ENCODE data around the gene KIDINS220. TPM values are rescaled to one million over a fixed set of nuclear protein-coding genes. Genes with fewer than 3 reads are reported as not detected.
A peak's percentile ranks its signal among the peaks of the same experiment; 100 is the strongest.

Gene KIDINS220
- total and polyA plus RNA-seq, 9 of the 15 experiments (the other 6 are each of a cell fraction or from before 2014, with no cell fraction given) = 15.2 to 48.0 (median 34.4) TPM

DNA sequence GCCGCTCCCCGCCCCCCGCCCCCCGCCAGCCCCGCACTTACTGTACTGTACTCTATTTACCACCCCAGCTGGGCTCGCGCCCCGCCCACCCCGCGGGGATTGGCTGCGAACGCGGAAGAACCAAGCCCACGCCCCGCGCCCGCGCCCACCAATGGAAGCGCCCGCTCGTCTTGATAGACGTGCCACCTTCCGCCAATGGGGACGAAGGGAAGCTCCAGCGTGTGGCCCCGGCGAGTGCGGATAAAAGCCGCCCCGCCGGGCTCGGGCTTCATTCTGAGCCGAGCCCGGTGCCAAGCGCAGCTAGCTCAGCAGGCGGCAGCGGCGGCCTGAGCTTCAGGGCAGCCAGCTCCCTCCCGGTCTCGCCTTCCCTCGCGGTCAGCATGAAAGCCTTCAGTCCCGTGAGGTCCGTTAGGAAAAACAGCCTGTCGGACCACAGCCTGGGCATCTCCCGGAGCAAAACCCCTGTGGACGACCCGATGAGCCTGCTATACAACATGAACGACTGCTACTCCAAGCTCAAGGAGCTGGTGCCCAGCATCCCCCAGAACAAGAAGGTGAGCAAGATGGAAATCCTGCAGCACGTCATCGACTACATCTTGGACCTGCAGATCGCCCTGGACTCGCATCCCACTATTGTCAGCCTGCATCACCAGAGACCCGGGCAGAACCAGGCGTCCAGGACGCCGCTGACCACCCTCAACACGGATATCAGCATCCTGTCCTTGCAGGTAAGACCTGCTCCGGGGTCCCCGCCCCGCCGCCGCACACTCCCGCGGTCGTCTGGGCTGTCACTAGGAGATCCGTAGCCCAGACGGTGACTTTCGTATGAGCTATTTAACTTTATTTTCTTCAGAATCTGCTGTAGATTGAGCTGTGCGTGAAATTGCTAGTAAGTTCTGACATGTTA lies 155.4 kb downstream of the KIDINS220 start, which contains the start of gene ID2 (continued):
- TF ChIP-seq MBD2 (IDR thresholded peaks at IDR 0.05; ENCODE audit: borderline replicate concordance, low read depth) = peak; percentile 96
- no peak for TF ChIP-seq NR3C1 (CRISPR knock-in tag; IDR thresholded peaks at IDR 0.05)
- TF ChIP-seq ILK (tag; IDR thresholded peaks at IDR 0.05; ENCODE audit: borderline replicate concordance, low read depth) = no peak
- peak; percentile 89 for TF ChIP-seq GTF2F1 (IDR thresholded peaks at IDR 0.05; ENCODE audit: low read depth, low read length)
- no peak for TF ChIP-seq SMARCA4 (IDR thresholded peaks at IDR 0.05)
- TF ChIP-seq, protein P1, sequence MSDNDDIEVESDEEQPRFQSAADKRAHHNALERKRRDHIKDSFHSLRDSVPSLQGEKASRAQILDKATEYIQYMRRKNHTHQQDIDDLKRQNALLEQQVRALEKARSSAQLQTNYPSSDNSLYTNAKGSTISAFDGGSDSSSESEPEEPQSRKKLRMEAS (CRISPR knock-in tag; IDR thresholded peaks at IDR 0.05) = peak; percentile 28; the same call in 1 of the 2 replicates
- TF ChIP-seq, protein P2, sequence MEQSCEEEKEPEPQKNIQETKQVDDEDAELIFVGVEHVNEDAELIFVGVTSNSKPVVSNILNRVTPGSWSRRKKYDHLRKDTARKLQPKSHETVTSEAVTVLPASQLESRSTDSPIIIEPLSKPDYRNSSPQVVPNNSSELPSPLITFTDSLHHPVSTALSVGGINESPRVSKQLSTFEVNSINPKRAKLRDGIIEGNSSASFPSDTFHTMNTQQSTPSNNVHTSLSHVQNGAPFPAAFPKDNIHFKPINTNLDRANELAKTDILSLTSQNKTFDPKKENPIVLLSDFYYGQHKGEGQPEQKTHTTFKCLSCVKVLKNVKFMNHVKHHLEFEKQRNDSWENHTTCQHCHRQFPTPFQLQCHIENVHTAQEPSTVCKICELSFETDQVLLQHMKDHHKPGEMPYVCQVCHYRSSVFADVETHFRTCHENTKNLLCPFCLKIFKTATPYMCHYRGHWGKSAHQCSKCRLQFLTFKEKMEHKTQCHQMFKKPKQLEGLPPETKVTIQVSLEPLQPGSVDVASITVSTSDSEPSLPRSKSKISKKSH (CRISPR knock-in tag; IDR thresholded peaks at IDR 0.05) = no peak
- TF ChIP-seq, protein P3, sequence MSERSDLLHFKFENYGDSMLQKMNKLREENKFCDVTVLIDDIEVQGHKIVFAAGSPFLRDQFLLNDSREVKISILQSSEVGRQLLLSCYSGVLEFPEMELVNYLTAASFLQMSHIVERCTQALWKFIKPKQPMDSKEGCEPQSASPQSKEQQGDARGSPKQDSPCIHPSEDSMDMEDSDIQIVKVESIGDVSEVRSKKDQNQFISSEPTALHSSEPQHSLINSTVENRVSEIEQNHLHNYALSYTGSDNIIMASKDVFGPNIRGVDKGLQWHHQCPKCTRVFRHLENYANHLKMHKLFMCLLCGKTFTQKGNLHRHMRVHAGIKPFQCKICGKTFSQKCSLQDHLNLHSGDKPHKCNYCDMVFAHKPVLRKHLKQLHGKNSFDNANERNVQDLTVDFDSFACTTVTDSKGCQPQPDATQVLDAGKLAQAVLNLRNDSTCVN (CRISPR knock-in tag; IDR thresholded peaks at IDR 0.05) = peak; percentile 92; the same call in 1 of the 2 replicates
- TF ChIP-seq, protein P4, sequence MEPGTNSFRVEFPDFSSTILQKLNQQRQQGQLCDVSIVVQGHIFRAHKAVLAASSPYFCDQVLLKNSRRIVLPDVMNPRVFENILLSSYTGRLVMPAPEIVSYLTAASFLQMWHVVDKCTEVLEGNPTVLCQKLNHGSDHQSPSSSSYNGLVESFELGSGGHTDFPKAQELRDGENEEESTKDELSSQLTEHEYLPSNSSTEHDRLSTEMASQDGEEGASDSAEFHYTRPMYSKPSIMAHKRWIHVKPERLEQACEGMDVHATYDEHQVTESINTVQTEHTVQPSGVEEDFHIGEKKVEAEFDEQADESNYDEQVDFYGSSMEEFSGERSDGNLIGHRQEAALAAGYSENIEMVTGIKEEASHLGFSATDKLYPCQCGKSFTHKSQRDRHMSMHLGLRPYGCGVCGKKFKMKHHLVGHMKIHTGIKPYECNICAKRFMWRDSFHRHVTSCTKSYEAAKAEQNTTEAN (CRISPR knock-in tag; IDR thresholded peaks at IDR 0.05) = peak; percentile 33; the same call in 1 of the 2 replicates
- TF ChIP-seq ZNF766 (CRISPR knock-in tag; conservative IDR thresholded peaks at IDR 0.05) = no peak; the same call in 1 of the 2 replicates
- TF ChIP-seq ZNF347 (CRISPR knock-in tag; IDR thresholded peaks at IDR 0.05; ENCODE audit: low read depth) = no peak
- TF ChIP-seq ETV5 (CRISPR knock-in tag; IDR thresholded peaks at IDR 0.05; ENCODE audit: low read depth) = no peak
- TF ChIP-seq, protein P5, sequence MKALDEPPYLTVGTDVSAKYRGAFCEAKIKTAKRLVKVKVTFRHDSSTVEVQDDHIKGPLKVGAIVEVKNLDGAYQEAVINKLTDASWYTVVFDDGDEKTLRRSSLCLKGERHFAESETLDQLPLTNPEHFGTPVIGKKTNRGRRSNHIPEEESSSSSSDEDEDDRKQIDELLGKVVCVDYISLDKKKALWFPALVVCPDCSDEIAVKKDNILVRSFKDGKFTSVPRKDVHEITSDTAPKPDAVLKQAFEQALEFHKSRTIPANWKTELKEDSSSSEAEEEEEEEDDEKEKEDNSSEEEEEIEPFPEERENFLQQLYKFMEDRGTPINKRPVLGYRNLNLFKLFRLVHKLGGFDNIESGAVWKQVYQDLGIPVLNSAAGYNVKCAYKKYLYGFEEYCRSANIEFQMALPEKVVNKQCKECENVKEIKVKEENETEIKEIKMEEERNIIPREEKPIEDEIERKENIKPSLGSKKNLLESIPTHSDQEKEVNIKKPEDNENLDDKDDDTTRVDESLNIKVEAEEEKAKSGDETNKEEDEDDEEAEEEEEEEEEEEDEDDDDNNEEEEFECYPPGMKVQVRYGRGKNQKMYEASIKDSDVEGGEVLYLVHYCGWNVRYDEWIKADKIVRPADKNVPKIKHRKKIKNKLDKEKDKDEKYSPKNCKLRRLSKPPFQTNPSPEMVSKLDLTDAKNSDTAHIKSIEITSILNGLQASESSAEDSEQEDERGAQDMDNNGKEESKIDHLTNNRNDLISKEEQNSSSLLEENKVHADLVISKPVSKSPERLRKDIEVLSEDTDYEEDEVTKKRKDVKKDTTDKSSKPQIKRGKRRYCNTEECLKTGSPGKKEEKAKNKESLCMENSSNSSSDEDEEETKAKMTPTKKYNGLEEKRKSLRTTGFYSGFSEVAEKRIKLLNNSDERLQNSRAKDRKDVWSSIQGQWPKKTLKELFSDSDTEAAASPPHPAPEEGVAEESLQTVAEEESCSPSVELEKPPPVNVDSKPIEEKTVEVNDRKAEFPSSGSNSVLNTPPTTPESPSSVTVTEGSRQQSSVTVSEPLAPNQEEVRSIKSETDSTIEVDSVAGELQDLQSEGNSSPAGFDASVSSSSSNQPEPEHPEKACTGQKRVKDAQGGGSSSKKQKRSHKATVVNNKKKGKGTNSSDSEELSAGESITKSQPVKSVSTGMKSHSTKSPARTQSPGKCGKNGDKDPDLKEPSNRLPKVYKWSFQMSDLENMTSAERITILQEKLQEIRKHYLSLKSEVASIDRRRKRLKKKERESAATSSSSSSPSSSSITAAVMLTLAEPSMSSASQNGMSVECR (CRISPR knock-in tag; IDR thresholded peaks at IDR 0.05) = 0 out of 2 replicates have a peak, but pooled peaks have one; percentile 34
- TF ChIP-seq, protein P6, sequence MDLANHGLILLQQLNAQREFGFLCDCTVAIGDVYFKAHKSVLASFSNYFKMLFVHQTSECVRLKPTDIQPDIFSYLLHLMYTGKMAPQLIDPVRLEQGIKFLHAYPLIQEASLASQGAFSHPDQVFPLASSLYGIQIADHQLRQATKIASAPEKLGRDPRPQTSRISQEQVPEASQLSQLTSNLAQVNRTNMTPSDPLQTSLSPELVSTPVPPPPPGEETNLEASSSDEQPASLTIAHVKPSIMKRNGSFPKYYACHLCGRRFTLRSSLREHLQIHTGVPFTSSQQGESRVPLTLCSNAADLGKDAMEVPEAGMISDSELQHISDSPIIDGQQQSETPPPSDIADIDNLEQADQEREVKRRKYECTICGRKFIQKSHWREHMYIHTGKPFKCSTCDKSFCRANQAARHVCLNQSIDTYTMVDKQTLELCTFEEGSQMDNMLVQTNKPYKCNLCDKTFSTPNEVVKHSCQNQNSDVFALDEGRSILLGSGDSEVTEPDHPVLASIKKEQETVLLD (IDR thresholded peaks at IDR 0.05) = no peak
- TF ChIP-seq ZNF780A (CRISPR knock-in tag; IDR thresholded peaks at IDR 0.05) = no peak
- no peak for TF ChIP-seq FOSL1 (tag; conservative IDR thresholded peaks at IDR 0.05)

Measured in K562 (cell line).